Kidney (tissue), 14 donors: ENCODE data around the gene CCNB3. TPM values are rescaled to one million over a fixed set of nuclear protein-coding genes. Genes with fewer than 3 reads are reported as not detected.
A peak's percentile ranks its signal among the peaks of the same experiment; 100 is the strongest.

Experiments used
- DNase-seq, 5 donors: peaks; one replicate each; pipeline ENCODE4 v3.0.0-alpha.2; 2013 to 2020
- FAIRE-seq: peaks from 2 replicates; lab custom pipeline; 2012; peaks lifted over from hg19 to GRCh38; lab: Jason Lieb, UNC
- H3K27ac ChIP-seq, 2 donors: one replicate each; pipeline ENCODE4 v1.7.0; 2013; ENCODE audit warnings: low read depth in 2 of 2, low read length in 2 of 2, inconsistent platforms in 1 of 2
- H3K27me3 ChIP-seq: one replicate; pipeline ENCODE4 v1.7.1; 2013; ENCODE audit warnings: low read length, inconsistent platforms; ENCODE audit not compliant: control insufficient read depth, insufficient read depth
- H3K36me3 ChIP-seq, 3 donors: one replicate each; pipeline versions ENCODE4 v1.7.0 to v1.7.1; 2013; ENCODE audit warnings: low read length in 3 of 3, control low read depth in 1 of 3, inconsistent platforms in 1 of 3; ENCODE audit not compliant: insufficient read depth in 3 of 3, control insufficient read depth in 2 of 3
- H3K4me1 ChIP-seq, 3 donors: one replicate each; pipeline versions ENCODE4 v1.7.0 to v1.7.1; 2013; ENCODE audit warnings: low read length in 3 of 3, inconsistent platforms in 1 of 3, low read depth in 1 of 3; ENCODE audit not compliant: control insufficient read depth in 2 of 3, insufficient read depth in 2 of 3
- H3K4me3 ChIP-seq, 3 donors: one replicate each; pipeline versions ENCODE4 v1.7.0 to v1.8.1; 2013; ENCODE audit warnings: low read length in 3 of 3, control low read depth in 1 of 3, inconsistent platforms in 1 of 3
- H3K9ac ChIP-seq, 3 donors: one replicate each; pipeline versions ENCODE4 v1.7.0 to v1.7.1; 2013; ENCODE audit warnings: low read length in 3 of 3, control low read depth in 1 of 3, inconsistent platforms in 1 of 3
- H3K9me3 ChIP-seq, 3 donors: one replicate each; pipeline versions ENCODE4 v1.7.0 to v1.7.1; 2013; ENCODE audit warnings: low read length in 3 of 3, control low read depth in 1 of 3, inconsistent platforms in 1 of 3; ENCODE audit not compliant: control insufficient read depth in 2 of 3, insufficient read depth in 1 of 3
- CTCF ChIP-seq: IDR thresholded peaks from 3 replicates; pipeline ENCODE4 v1.5.1; 2012; ENCODE audit warnings: mild to moderate bottlenecking, moderate library complexity, borderline replicate concordance; ENCODE audit not compliant: insufficient read depth; ENCODE audit errors: extremely low read depth
- intact Hi-C: fragments of 100-400 bp; cut with DNase I; formaldehyde crosslinking; loops from one replicate; pipeline ENCODE4 v1.11.1; 2022
- polyA plus RNA-seq: library from polyadenylated mRNA; stranded (reverse); fragments of 350-450 nt; fragmentation: Illumina TruSeq; extraction: RNeasy Lipid Tissue Mini Kit (QIAGEN cat#74804); gene quantifications from one replicate; pipeline ENCODE4 v1.2.3, GENCODE V29; 2014; ENCODE audit warnings: low read depth, low replicate concordance; ENCODE audit not compliant: insufficient read depth
- total RNA-seq: library from RNA; stranded (reverse); fragmentation: NEBNext Ultra II Directional; extraction: Animal tissue kit (Norgen Biotek cat#: 25700); gene quantifications from one replicate; pipeline ENCODE4 v1.2.1, GENCODE V29; 2021
- donor health status: control.
- donor health status: control.
- donor health status: control.
- donor health status: control.
- donor health status: control.
- donor health status: DM: yes; HTN: yes; CAD: no.
- donor health status: Normal renal cell carcinoma (clear cell type).

Gene CCNB3
- total and polyA plus RNA-seq, 2 donors from 2014 or later: 0.41 to 1.5 TPM

- H3K27me3 ChIP-seq: no peaks in the 10 kb centered on the region
- intact Hi-C loops: no loop called here
- no peaks in the 10 kb centered on the region for H3K9me3 ChIP-seq
- no peak overlapping the region for H3K9ac ChIP-seq
- TF ChIP-seq CTCF: no peak
- no peak overlapping the region for H3K4me3 ChIP-seq
- no peaks in the 10 kb centered on the region for H3K4me1 ChIP-seq
- no peaks in the 10 kb centered on the region for H3K36me3 ChIP-seq
- H3K27ac ChIP-seq: no peak overlapping the region
- DNase-seq (peak in 2 of 5 donors; percentile 12 to 65), FAIRE-seq (peak; percentile 23)
Observed at GRCh38 chrX:50161127-50161526, 43.4 kb upstream of the CCNB3 start.

- Histone ChIP-seq H3K36me3 (no peaks in the 10 kb centered on the region), H3K9ac (no peak overlapping the region), H3K4me1 (no peaks in the 10 kb centered on the region), H3K4me3 (no peak overlapping the region), H3K9me3 (no peaks in the 10 kb centered on the region), H3K27me3 (no peaks in the 10 kb centered on the region), H3K27ac (no peak overlapping the region)
- no peak for FAIRE-seq
- intact Hi-C loops: no loop called here
- no peak for TF ChIP-seq CTCF
- DNase-seq: no peak
Observed at GRCh38 chrX:50165727-50166126, 38.8 kb upstream of the CCNB3 start.

- Histone ChIP-seq H3K4me3 (no peak overlapping the region), H3K4me1 (no peaks in the 10 kb centered on the region), H3K36me3 (no peaks in the 10 kb centered on the region), H3K9ac (no peak overlapping the region), H3K27me3 (no peaks in the 10 kb centered on the region), H3K27ac (no peak overlapping the region), H3K9me3 (no peaks in the 10 kb centered on the region)
- no peak for TF ChIP-seq CTCF
- intact Hi-C loops: no loop called here
- DNase-seq (no peak), FAIRE-seq (no peak)
Observed at GRCh38 chrX:50167366-50167765, 37.2 kb upstream of the CCNB3 start.

- no peak for TF ChIP-seq CTCF
- Histone ChIP-seq H3K4me1 (no peaks in the 10 kb centered on the region), H3K9me3 (no peaks in the 10 kb centered on the region), H3K36me3 (no peaks in the 10 kb centered on the region), H3K9ac (no peak overlapping the region), H3K27me3 (no peaks in the 10 kb centered on the region), H3K4me3 (no peak overlapping the region), H3K27ac (no peak overlapping the region)
- intact Hi-C loops: no loop called here
- no peak for FAIRE-seq
- DNase-seq: no peak
Observed at GRCh38 chrX:50168241-50168687, 36.3 kb upstream of the CCNB3 start.
